NB4 (cell line): ENCODE results near the gene KDELR1.

Experiments used
- DNase-seq: peaks from one replicate; pipeline ENCODE4 v3.0.0; 2010; ENCODE audit warnings: low read depth
- H3K4me3 ChIP-seq: one replicate; pipeline ENCODE4 v1.5.1; 2011; ENCODE audit warnings: mild to moderate bottlenecking, low read depth, low read length, moderate library complexity
- CTCF ChIP-seq: IDR thresholded peaks from one replicate; pipeline ENCODE4 v1.5.1; 2012; ENCODE audit warnings: low read depth, low read length
- MAX ChIP-seq: IDR thresholded peaks from 2 replicates; pipeline ENCODE4 v1.6.1; 2011; ENCODE audit warnings: low read depth, low read length
- MYC ChIP-seq: IDR thresholded peaks from 2 replicates; pipeline ENCODE4 v1.6.1; 2011; ENCODE audit warnings: low read depth, low read length
- POLR2A ChIP-seq: IDR thresholded peaks from 2 replicates; pipeline ENCODE4 v1.6.1; 2011; ENCODE audit warnings: mild to moderate bottlenecking; ENCODE audit not compliant: insufficient read length; ENCODE audit errors: extremely low read depth

The KDELR1 gene

GRCh38 chr19:48354332-48354992 is 36.9 kb downstream of the KDELR1 start:
- TF ChIP-seq CTCF (no peak), POLR2A (no peak), MAX (no peak), MYC (no peak)
- DNase-seq: peak; percentile 51
- H3K4me3 ChIP-seq: no peak overlapping the region

GRCh38 chr19:48353677-48354076 is 37.7 kb downstream of the KDELR1 start:
- TF ChIP-seq POLR2A (no peak), CTCF (no peak)
- no peak overlapping the region for H3K4me3 ChIP-seq
- DNase-seq: peak; percentile 89

GRCh38 chr19:48351341-48351752 is 40.0 kb downstream of the KDELR1 start:
- TF ChIP-seq MYC (no peak), POLR2A (no peak), CTCF (peak; percentile 100)
- DNase-seq: peak; percentile 96
- H3K4me3 ChIP-seq: no peak overlapping the region

- DNase-seq: no peak
- no peak overlapping the region for H3K4me3 ChIP-seq
- TF ChIP-seq MYC (no peak), MAX (0 out of 2 replicates have a peak, but pooled peaks have one; percentile 12), POLR2A (no peak), CTCF (no peak)
Measured at GRCh38 chr19:48350856-48351255, 40.5 kb downstream of the KDELR1 start.

- H3K4me3 ChIP-seq: no peak overlapping the region
- TF ChIP-seq CTCF: no peak
- no peak for TF ChIP-seq MAX
- no peak for TF ChIP-seq MYC
- no peak for TF ChIP-seq POLR2A
- DNase-seq: no peak
Measured at GRCh38 chr19:48348737-48349136, 42.6 kb downstream of the KDELR1 start.

- no peak for TF ChIP-seq MAX
- TF ChIP-seq MYC: no peak
- no peak for TF ChIP-seq POLR2A
- TF ChIP-seq CTCF: no peak
- DNase-seq: no peak
- H3K4me3 ChIP-seq: no peak overlapping the region
Measured at GRCh38 chr19:48348045-48348444, 43.3 kb downstream of the KDELR1 start.
